Activated T-cell treated with anti-CD3 and anti-CD28 coated beads, Interleukin-2, amount 50 U/mL, for 24 hours (primary cell): ENCODE measurements around the gene HK3.

Source experiments
- DNase-seq: peaks from one replicate; pipeline ENCODE4 v3.0.0-alpha.2; 2020
- H3K27ac Mint-ChIP-seq: 2 replicates; pipeline ENCODE4 v1.8.0; 2020; ENCODE audit warnings: mild to moderate bottlenecking, mixed read lengths
- H3K27me3 Mint-ChIP-seq: 2 replicates; pipeline ENCODE4 v1.8.0; 2020; ENCODE audit warnings: mixed read lengths
- H3K36me3 Mint-ChIP-seq: 2 replicates; pipeline ENCODE4 v1.8.0; 2020; ENCODE audit warnings: low read depth, mixed read lengths
- H3K4me1 Mint-ChIP-seq: 2 replicates; pipeline ENCODE4 v1.8.0; 2020; ENCODE audit warnings: low read depth, mixed read lengths
- H3K4me3 Mint-ChIP-seq: 2 replicates; pipeline ENCODE4 v1.8.0; 2020; ENCODE audit warnings: mild to moderate bottlenecking, moderate library complexity, mixed read lengths
- H3K9me3 Mint-ChIP-seq: 2 replicates; pipeline ENCODE4 v1.8.0; 2020; ENCODE audit warnings: mixed read lengths

The HK3 gene

DNA sequence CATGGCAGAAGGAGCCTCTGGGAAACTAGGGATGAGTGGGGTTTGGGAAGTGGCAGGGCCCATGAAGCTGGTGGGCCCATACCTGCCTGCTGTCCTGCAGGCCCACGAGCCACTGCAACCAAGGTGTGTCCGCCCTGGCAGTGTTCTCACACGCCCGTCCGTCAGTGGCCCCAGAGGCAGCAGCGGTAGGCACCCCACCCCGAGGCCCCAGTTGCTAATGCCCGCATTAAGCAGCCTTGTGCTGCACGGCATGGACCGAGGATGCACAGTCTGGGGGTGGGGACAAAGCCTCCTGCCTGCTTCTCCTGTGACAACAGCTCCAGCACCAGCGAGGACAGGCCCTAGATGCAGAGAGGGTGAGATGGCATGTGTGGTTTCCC, 41.3 kb downstream of the HK3 start:
- H3K27me3 Mint-ChIP-seq, result peaks cover 52% of the 10 kb centered on the region
- DNase-seq, result no peak
- no peaks in the 10 kb centered on the region for H3K9me3 Mint-ChIP-seq
- H3K36me3 Mint-ChIP-seq, result no peaks in the 10 kb centered on the region
- no peaks in the 10 kb centered on the region for H3K4me1 Mint-ChIP-seq
- H3K4me3 Mint-ChIP-seq, result no peak overlapping the region
- H3K27ac Mint-ChIP-seq, result no peak overlapping the region

GRCh38 chr5:176857216-176857893, 41.8 kb downstream of the HK3 start:
- no peaks in the 10 kb centered on the region for H3K9me3 Mint-ChIP-seq
- H3K4me3 Mint-ChIP-seq, result no peak overlapping the region
- H3K36me3 Mint-ChIP-seq, result no peaks in the 10 kb centered on the region
- DNase-seq, result no peak
- no peak overlapping the region for H3K27ac Mint-ChIP-seq
- peaks cover 51% of the 10 kb centered on the region for H3K27me3 Mint-ChIP-seq
- no peaks in the 10 kb centered on the region for H3K4me1 Mint-ChIP-seq

GRCh38 chr5:176856746-176857145, 42.4 kb downstream of the HK3 start:
- Mint-ChIP-seq H3K9me3 (no peaks in the 10 kb centered on the region), H3K36me3 (no peaks in the 10 kb centered on the region), H3K27me3 (peaks cover 47% of the 10 kb centered on the region), H3K4me3 (no peak overlapping the region), H3K27ac (no peak overlapping the region), H3K4me1 (no peaks in the 10 kb centered on the region)
- no peak for DNase-seq

GRCh38 chr5:176855598-176855997, 43.5 kb downstream of the HK3 start:
- Mint-ChIP-seq H3K4me3 (no peak overlapping the region), H3K36me3 (no peaks in the 10 kb centered on the region), H3K4me1 (no peaks in the 10 kb centered on the region), H3K27ac (no peak overlapping the region), H3K9me3 (no peaks in the 10 kb centered on the region), H3K27me3 (peaks cover 39% of the 10 kb centered on the region)
- DNase-seq, result no peak

DNA sequence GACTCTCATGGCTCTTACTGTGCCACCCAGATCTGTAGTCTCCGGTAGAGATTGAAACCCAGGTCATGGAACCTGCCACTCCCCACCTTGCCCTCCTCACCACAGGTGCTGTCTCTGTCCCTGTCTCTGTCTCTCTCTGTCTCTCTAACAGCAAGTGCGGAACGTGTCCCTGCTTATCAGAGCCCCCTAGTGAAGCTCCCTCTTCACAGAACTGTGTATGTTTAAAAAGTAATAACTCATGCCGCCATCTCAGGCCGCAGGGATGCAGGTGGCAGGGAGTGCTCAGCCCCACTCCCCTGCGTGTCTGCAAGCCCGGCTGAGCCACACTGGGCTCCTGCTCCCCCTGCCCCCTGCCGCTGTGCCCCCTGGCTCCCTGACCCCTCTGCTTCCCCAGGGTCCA, 45.0 kb downstream of the HK3 start:
- Mint-ChIP-seq H3K4me3 (no peak overlapping the region), H3K27ac (no peak overlapping the region), H3K27me3 (peaks cover 42% of the 10 kb centered on the region), H3K4me1 (no peaks in the 10 kb centered on the region), H3K9me3 (no peaks in the 10 kb centered on the region), H3K36me3 (no peaks in the 10 kb centered on the region)
- no peak for DNase-seq

GRCh38 chr5:176853151-176853778, 45.9 kb downstream of the HK3 start:
- H3K9me3 Mint-ChIP-seq, result no peaks in the 10 kb centered on the region
- H3K27ac Mint-ChIP-seq, result no peak overlapping the region

DNA sequence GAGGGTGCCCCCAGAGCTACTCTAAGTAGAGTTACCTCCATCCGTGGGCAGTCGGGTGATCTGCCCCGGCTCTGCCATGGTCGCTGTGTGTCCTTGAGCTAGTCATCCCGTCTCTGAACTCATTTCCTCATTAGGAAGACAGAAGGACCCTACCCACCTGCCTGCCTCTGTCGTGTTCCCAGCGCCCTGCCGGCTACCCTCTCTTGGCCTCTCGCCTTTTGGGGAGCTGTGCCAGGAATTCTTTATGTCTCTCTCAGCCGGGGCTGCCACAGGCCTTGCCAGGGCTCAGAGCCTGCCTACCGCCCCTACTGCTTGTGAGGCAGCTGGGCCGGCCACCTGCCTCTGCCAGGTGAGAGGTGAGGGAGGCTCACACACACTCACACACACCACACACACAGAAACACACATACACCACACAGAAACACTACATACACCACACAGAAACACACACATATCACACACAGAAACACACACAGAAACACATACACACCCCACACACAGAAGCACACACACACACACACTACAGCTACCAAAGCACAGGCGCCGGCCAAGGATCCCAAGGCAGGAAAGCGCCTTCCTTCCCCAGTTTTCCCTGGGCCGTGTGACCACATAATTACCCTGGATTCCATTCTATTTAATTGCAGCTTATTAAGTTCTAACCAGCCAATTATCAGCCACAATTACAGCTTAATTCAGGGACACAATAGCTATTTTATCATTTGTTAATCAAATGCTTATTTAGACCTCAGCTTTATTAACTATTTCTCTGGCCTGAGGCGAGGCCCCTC, 47.1 kb downstream of the HK3 start:
- H3K27me3 Mint-ChIP-seq, result peaks cover 38% of the 10 kb centered on the region
- H3K36me3 Mint-ChIP-seq, result no peaks in the 10 kb centered on the region
- DNase-seq, result no peak
- H3K4me1 Mint-ChIP-seq, result no peaks in the 10 kb centered on the region
- no peaks in the 10 kb centered on the region for H3K9me3 Mint-ChIP-seq
- H3K27ac Mint-ChIP-seq, result no peak overlapping the region
- no peak overlapping the region for H3K4me3 Mint-ChIP-seq

More at GRCh38 chr5:176853151-176853778, 45.9 kb downstream of the HK3 start:
- Mint-ChIP-seq H3K4me3 (no peak overlapping the region), H3K36me3 (no peaks in the 10 kb centered on the region), H3K27me3 (peaks cover 45% of the 10 kb centered on the region), H3K4me1 (no peaks in the 10 kb centered on the region)
- no peak for DNase-seq

GRCh38 chr5:176851380-176851779, 47.8 kb downstream of the HK3 start:
- no peak for DNase-seq
- Mint-ChIP-seq H3K27ac (no peak overlapping the region), H3K27me3 (peaks cover 35% of the 10 kb centered on the region), H3K9me3 (no peaks in the 10 kb centered on the region), H3K36me3 (no peaks in the 10 kb centered on the region), H3K4me3 (no peak overlapping the region), H3K4me1 (no peaks in the 10 kb centered on the region)

DNA sequence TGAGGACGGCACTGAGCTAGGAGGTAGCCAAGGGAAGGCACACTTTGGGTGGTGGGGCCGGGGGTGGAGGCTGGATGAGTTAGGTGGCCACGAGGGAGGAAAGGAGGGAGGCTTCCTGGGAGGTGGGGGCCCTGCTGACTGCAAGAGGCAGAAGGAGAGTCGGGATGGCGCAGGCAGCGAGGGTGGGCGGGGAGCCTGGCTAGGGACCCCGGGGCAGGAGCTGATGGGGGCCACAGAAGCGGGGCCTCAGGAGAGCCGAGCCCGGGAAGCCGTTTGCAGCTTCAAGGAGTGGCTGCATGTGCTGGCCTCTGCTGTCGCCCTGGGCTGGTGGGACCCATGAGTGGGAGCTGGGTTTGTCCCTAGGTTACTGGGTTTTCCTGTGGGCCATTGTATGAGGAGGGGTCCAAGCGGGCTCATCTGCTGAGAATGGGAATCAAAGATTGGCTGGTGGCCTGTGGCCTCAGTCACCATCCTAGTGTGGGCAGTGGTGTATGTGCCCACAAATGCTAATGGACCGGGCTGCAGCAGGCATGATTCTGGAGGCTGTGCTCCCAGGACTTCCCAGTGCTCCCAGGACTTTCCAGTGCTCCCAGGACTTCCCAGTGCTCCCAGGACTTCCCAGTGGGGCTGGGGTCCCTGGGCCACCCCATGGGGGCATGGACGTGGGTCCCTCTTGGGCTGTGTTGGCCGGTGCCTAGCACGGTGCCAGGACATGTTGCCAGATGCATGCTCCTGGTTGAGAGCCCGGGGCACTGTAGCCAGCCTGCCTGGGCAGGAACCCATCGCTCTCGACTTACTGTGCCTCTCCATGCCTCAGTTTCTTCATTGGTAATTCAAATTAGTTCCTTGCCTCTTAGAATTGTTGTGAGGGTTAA, 48.5 kb downstream of the HK3 start:
- Mint-ChIP-seq H3K9me3 (no peaks in the 10 kb centered on the region), H3K36me3 (no peaks in the 10 kb centered on the region), H3K4me1 (no peaks in the 10 kb centered on the region), H3K27me3 (peaks cover 42% of the 10 kb centered on the region), H3K4me3 (no peak overlapping the region), H3K27ac (no peak overlapping the region)
- no peak for DNase-seq

DNA sequence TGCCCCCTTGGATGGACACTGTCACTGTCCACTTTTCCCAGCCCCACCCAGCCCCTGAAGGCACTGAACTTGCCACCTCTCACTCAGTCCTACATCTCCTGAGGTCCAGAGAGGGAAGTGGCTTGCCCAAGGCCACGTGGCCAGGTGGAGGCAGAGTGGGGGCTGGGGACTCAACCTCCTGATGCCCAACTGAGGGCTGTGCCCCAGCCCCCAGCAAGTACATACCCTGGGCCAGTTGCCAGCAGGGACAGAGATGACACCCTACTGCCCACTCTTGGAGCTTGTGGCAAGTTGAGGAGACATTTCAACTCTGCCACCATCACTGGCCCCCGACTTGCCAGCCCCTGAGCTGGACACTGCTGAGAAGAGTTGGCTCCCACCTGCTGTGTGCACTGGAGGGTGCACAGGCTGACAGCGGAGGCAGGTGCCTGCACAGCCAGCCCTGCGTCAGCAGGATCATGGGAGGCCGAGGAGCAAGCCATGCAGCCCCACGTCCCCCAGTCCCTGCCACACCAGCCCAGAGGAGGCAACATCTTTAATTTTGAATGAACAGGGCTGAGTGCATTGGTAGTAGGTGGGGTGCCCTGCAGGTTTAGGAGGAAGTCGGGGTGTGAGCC, 49.4 kb downstream of the HK3 start:
- Mint-ChIP-seq H3K4me3 (no peak overlapping the region), H3K4me1 (no peaks in the 10 kb centered on the region), H3K9me3 (no peaks in the 10 kb centered on the region), H3K27ac (no peak overlapping the region), H3K36me3 (no peaks in the 10 kb centered on the region), H3K27me3 (peaks cover 46% of the 10 kb centered on the region)
- no peak for DNase-seq

DNA sequence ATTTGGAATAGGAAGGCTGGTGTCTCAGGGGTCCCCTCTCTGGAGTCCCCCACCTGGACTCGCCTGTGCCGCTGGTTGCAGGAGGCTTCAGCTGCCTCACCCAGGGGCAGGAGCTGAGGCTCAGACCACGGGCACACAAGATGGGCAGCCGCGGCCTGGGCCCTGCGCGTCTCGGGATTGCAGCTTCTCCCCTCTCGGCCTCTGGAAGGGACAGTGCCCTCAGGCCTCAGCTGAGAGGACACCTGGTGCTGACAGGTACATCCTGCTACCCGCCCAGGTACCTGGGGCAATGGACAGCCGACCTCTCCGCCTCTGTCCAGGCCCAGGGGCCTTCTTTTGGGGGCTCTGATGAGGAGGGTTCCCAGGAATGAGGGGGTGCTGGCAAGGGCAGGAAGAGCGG, 50.5 kb downstream of the HK3 start:
- no peaks in the 10 kb centered on the region for H3K4me1 Mint-ChIP-seq
- no peak for DNase-seq
- no peaks in the 10 kb centered on the region for H3K9me3 Mint-ChIP-seq
- no peak overlapping the region for H3K4me3 Mint-ChIP-seq
- no peak overlapping the region for H3K27ac Mint-ChIP-seq
- peaks cover 41% of the 10 kb centered on the region for H3K27me3 Mint-ChIP-seq
- no peaks in the 10 kb centered on the region for H3K36me3 Mint-ChIP-seq

DNA sequence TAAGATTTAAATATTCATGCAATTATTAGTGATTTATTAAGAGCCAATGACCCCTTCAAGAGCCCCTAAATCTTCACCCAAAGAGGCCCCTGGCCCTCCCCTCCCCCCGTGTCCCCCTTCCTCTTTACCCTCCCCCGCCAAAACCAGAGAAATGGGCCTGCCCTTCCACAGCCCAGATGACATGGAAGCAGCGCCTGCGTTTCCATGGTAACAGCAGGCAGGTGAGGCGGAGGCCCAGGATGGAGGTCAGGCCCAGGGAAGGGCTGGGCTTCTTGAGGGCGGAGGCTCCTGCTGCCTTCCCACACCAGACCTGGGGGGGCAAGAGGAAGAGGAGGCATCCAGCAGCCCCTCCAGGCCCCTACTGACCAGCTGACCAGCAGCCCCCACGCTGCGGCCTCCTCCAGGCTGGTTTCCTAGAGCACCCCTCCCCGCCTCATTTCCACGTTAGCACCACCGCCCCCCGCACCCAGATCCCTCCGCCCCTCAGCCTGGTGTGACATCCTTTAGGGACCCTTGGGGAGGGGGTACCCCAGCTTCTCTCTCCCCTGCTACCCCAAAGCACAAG, 51.3 kb downstream of the HK3 start:
- Mint-ChIP-seq H3K27ac (no peak overlapping the region), H3K4me3 (no peak overlapping the region), H3K36me3 (no peaks in the 10 kb centered on the region), H3K4me1 (no peaks in the 10 kb centered on the region), H3K27me3 (peaks cover 46% of the 10 kb centered on the region), H3K9me3 (no peaks in the 10 kb centered on the region)
- no peak for DNase-seq

GRCh38 chr5:176847148-176847547, 52.0 kb downstream of the HK3 start:
- Mint-ChIP-seq H3K36me3 (no peaks in the 10 kb centered on the region), H3K4me3 (no peak overlapping the region), H3K27me3 (peaks cover 47% of the 10 kb centered on the region), H3K4me1 (no peaks in the 10 kb centered on the region), H3K27ac (no peak overlapping the region), H3K9me3 (no peaks in the 10 kb centered on the region)
- DNase-seq, result no peak
